Measurements from ENCODE around the gene GAR1.
"Not testable (repeated sequence)": the region's sequence is repeated elsewhere in the genome, so short reads cannot be mapped to it uniquely, and the experiment has no call there.

Gene GAR1

DNA sequence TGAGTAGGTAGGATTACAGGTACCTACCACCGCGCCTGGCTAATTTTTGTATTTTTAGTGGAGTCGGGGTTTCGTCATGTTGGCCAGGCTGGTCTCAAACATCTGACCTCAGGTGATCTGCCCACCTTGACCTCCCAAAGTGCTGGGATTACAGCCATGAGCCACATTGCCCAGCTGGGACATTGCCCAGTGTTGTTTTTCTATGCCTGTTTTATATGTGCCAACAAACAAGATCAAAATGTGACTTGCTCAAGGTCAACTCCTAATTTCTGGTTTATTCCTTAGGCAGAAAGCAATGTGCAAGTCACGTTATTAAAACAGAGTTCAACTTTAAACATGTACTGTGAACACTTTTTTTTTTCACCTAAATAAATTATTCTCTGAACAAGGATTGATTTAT lies 35.0 kb downstream of the GAR1 start:
- CTCF ChIA-PET = interaction anchor here (1.8 kb wide), 1 partner anchor 19 kb away, joined by 4 read pairs; no protein-coding TSS in a partner anchor
- TF ChIP-seq, protein P1, sequence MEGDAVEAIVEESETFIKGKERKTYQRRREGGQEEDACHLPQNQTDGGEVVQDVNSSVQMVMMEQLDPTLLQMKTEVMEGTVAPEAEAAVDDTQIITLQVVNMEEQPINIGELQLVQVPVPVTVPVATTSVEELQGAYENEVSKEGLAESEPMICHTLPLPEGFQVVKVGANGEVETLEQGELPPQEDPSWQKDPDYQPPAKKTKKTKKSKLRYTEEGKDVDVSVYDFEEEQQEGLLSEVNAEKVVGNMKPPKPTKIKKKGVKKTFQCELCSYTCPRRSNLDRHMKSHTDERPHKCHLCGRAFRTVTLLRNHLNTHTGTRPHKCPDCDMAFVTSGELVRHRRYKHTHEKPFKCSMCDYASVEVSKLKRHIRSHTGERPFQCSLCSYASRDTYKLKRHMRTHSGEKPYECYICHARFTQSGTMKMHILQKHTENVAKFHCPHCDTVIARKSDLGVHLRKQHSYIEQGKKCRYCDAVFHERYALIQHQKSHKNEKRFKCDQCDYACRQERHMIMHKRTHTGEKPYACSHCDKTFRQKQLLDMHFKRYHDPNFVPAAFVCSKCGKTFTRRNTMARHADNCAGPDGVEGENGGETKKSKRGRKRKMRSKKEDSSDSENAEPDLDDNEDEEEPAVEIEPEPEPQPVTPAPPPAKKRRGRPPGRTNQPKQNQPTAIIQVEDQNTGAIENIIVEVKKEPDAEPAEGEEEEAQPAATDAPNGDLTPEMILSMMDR (IDR thresholded peaks at IDR 0.05; ENCODE audit: control extremely low read depth, extremely low read depth, low read depth, missing control alignments) = no peak
- no peak for DNase-seq (ENCODE audit: extremely low spot score)
- POLR2A ChIA-PET = no interaction called here

DNA sequence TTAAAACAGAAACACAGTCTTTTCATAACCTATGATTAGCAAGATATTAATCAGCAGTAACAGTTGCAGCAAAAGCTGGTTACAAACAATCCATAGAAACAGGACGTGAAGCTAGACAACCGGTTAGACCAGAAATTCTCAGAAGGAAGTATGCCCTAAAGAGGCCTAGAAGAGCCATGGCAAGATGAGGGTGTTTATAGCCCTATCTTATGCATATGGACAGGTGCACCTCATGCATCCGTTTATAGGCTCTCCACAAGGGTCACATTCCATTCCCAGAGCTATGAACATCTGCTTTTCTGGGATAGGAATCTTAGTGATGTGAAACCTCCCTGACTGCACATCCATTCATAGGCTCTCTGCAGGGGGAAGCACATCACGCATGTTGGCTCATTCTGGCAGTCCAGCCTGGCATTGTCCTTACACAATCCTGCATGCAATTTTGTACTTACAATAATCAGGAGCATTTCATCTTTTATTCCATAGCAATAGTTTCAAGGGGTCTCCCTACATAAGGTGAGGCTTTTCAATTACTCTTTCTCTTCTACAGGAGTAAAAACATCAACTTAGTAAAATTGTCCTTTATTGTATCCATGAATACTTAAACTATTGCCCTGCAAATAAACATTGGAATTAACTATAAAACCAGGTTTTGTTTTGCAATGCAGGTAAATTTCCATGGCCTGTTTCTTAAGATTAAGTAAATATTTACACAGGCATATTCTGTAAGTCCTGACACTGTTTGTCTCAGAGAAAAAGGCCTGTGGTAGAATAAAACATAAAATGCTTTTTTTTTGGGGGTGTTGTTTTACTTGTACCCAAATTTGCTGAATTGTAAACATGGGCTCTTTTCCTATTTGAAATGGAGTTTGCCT lies 44.1 kb downstream of the GAR1 start:
- POLR2A ChIA-PET; DNase-seq (ENCODE audit: extremely low spot score): not testable (repeated sequence)
- CTCF ChIA-PET = interaction anchor here (1.4 kb wide), 1 partner anchor 11 kb away, joined by 4 read pairs; no protein-coding TSS in a partner anchor

DNA sequence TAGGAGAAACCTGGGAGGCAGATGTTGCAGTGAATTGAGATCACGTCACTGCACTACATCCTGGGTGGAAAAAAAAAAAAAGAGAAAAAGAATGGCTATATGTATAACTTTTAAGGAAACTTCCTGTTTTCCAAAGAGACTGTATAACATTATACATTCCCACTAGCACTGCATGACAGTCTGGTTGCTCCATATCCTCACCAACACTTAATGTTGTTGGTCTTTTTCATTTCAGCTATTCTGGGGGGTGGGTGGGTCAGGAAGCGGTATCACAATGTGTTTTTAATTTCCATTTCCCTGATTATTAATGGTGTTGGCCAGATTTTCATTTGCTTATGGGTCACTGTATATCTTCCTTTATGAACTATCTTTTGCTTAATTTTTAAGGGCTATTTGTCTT lies 45.7 kb downstream of the GAR1 start:
- TF ChIP-seq, protein P1 (IDR thresholded peaks at IDR 0.05; ENCODE audit: control extremely low read depth, extremely low read depth, low read depth, missing control alignments) = no peak
- ChIA-PET POLR2A (no interaction called here), CTCF (interaction anchor here (0.8 kb wide), 1 partner anchor 13 kb away, joined by 3 read pairs; no protein-coding TSS in a partner anchor)
- no peak for DNase-seq (ENCODE audit: extremely low spot score)

DNA sequence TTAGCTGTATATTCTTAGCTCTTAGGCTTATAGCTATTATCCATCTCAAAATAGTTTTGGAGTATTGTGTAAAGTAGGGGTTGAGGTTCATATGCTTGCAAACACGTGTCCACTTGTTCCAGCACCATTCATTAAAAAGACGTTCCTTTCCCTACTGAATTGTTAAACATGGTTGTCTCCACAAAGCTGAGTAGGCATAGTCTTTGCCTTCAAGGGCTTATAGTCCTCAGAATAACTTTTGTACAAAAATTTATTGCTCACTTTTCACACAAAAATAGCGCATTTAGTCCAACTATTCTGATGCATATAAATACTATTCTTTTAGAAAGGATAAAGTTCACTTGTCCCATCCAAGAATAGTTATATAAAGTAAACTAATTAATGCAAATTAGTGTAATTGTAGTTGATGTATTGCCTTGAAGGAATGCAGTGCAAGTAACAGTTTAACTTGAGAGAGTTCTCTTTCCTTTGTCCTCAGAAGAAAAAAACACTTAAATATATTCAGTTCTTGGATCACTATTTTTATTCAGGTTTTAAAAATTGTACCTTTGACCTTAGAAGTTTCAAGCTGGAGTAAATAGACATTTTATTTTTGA lies 46.5 kb downstream of the GAR1 start:
- DNase-seq (ENCODE audit: extremely low spot score) = no peak
- POLR2A ChIA-PET = no interaction called here
- CTCF ChIA-PET = interaction anchor here (0.7 to 0.8 kb wide), 2 partner anchors 12 kb away, joined by 3 read pairs; no protein-coding TSS in a partner anchor
- TF ChIP-seq, protein P1 (IDR thresholded peaks at IDR 0.05; ENCODE audit: control extremely low read depth, extremely low read depth, low read depth, missing control alignments) = no peak

DNA sequence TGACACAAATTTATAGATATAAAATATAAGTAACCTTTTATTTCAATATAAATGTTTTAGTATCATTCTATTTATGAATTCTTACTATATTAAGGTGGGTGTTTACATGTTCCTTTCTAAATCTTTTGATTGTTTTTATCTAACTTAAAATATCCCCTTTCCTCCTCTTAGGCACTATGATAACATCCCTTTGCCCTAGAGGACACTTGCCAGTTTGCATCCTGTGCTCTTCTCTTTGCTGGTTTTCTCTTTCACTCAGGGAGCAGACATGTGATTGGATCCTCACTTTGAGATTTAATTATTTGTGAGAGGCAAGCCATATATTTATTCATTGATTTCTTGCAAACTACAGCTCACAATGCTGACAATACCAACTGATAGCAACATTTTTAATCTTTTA lies 48.6 kb downstream of the GAR1 start:
- CTCF ChIA-PET = no interaction called here
- TF ChIP-seq, protein P1 (IDR thresholded peaks at IDR 0.05; ENCODE audit: control extremely low read depth, extremely low read depth, low read depth, missing control alignments) = no peak
- POLR2A ChIA-PET = no interaction called here
- DNase-seq (ENCODE audit: extremely low spot score) = no peak

DNA sequence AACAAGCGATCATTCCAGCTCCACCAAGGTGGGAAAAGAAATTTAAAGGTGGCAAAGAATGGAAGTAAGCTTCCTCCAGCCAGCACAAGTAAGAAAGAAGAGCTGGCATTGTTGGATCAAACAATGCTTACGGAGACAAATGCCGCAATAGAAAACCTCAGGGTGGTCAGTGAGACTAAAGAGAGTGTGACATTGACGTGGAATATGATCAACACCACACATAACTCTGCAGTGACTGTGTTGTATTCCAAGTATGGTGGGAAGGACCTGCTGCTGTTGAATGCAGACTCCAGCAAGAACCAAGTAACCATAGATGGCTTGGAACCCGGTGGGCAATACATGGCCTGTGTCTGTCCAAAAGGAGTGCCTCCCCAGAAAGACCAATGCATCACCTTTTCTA lies 54.5 kb downstream of the GAR1 start:
- no peak for DNase-seq (ENCODE audit: extremely low spot score)
- POLR2A ChIA-PET = no interaction called here
- CTCF ChIA-PET = interaction anchor here (1.3 kb wide), 1 partner anchor 19 kb away, joined by 4 read pairs; no protein-coding TSS in a partner anchor
- TF ChIP-seq, protein P1 (IDR thresholded peaks at IDR 0.05; ENCODE audit: control extremely low read depth, extremely low read depth, low read depth, missing control alignments) = no peak

DNA sequence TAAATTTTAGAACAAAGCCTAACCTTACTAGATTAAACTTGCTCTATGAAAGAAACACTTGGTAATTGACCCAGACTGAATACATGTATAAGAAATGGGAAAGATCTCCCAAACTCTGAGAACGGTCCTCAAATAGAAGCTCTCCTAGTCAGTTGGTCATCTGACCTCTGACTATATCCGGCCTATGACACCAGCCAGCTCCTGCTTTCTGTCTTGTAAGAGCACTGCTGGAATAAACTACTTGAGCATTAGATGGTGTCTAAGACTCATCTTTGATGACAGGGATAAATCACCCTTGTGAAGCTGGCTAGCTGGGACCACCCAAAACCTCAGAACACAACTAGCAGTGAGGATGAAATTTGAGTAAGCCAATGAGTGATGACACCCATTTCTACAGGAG lies 56.5 kb downstream of the GAR1 start:
- ChIA-PET POLR2A (no interaction called here), CTCF (no interaction called here)
- no peak for DNase-seq (ENCODE audit: extremely low spot score)
- TF ChIP-seq, protein P1 (IDR thresholded peaks at IDR 0.05; ENCODE audit: control extremely low read depth, extremely low read depth, low read depth, missing control alignments) = no peak
